GM18498 (cell line): ENCODE measurements around the gene PRR7.
"Not testable (repeated sequence)": the region's sequence is repeated elsewhere in the genome, so short reads cannot be mapped to it uniquely, and the experiment has no call there.

Experiments used
- ATAC-seq: cut with Tn5 transposase; IDR thresholded peaks from one replicate; pipeline ENCODE4 v1.9.1; 2021; ENCODE audit warnings: mild to moderate bottlenecking, moderate library complexity; ENCODE audit not compliant: unreplicated experiment

The PRR7 gene, protein sequence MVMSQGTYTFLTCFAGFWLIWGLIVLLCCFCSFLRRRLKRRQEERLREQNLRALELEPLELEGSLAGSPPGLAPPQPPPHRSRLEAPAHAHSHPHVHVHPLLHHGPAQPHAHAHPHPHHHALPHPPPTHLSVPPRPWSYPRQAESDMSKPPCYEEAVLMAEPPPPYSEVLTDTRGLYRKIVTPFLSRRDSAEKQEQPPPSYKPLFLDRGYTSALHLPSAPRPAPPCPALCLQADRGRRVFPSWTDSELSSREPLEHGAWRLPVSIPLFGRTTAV

DNA sequence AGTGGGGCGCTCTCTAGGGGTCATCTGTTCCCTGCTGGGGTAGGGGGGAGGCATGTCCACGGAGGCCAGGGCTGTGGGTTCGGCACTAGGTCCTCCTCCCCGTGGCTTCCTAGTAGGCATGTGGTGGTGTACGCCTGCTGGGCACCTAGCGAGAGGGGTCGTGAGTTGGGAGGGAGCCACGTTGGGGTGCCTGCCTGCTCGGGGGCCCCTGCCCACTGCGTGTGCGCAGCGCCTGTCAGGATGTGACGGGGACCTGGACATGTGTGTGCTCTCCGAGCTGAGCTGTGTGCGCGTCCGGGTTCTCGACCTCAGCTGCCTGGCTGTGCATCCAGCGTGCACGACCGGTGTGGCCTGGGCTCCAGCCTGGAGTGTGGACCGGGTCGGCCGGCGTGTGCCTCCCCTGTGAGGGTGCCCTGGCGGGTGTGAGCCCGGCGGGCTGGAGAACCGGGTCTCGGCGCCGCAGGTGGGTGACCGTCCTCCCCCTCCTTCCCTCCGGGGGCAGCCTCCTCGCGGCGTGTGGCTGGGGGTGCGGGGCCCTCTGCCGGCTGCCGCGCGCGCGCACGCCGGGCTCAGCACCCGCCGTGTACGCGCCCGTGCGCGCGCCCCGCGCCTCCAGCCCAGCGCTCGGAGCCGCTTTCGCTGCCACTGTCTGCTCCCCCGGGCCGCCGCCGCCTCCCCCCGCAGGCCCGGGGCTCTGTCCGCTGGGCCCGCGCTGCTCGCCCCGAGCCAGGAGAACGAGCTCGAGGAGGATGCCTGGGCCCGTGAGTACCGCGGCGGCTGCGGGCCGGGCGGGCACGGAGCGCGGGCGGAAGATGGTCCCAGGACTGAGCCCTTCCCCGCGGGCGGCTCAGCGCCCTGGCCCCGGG lies at the start of gene PRR7:
PRR7 (plus strand) TSS at position 615 of the 866 bp plus-strand sequence. CDS start 8,254 bp downstream, outside the sequence.
- ATAC-seq = peak; percentile 51

DNA sequence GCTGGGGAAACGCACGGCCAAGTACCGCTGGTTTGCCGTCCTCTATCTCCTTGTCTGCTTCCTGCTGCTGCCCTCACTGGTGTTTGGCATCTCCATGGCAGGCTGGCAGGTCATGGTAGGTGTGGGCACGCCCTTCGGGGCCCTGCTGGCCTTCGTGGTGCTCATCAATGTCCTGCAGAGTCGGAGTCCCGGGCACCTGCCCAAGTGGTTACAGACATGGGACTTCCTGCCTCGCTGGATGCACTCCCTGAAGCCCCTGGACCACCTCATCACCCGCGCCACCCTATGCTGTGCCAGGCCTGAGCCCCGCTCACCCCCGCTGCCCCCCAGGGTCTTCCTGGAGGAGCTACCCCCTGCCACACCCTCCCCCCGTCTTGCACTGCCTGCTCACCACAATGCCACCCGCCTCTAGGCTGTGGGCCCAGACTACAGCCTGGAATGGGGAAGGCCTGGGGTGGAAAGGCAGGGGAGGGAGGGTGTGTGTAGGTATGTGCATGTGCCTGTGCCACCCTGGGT lies 48.7 kb upstream of the PRR7 start:
- no peak for ATAC-seq

DNA sequence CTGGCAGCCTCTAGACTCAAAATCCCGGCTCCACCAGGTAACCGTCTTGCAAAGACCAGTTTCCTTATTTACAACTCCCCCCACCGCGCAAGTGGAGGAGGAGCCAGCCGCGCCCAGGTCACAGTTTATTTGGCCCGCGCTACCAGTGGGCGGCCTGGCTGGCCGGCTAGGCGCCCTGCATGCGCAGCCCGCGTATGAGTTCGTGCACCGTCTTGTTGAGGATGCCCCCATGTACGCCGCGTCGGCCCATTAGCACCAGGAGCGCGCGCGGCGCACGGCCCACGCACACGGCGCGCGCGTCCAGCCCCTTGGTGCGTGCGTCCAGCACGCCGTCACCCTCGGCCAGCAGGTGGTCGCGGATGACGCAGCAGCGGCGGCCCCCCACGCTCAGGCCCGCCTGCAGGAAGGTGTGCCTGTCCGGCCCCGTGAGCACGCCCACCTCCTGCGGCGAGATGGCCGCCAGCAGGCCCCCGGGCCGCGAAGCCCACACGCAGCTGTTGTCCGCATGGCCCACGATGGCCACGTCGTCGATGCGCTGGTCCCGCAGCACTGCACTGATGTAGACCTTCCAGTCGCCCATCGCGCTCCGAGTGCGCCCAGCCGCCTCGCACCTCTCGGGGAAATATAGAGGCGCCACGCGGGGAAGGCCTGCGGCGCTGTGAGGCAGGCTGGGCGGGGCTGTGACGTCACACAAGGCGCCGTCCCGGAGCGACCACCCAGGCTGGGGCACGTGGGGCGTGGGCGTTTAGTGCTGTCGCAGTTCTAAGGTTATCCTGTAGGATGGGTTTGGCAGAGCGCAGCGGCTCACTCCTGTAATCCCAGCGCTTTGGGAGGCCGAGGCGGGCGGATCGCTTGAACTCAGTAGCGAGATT lies 46.4 kb upstream of the PRR7 start, which contains the start of gene PFN3:
PFN3 (minus strand) TSS at position 665 of the 872 bp plus-strand sequence; CDS start at position 580, 85 bp downstream.
- no peak for ATAC-seq

DNA sequence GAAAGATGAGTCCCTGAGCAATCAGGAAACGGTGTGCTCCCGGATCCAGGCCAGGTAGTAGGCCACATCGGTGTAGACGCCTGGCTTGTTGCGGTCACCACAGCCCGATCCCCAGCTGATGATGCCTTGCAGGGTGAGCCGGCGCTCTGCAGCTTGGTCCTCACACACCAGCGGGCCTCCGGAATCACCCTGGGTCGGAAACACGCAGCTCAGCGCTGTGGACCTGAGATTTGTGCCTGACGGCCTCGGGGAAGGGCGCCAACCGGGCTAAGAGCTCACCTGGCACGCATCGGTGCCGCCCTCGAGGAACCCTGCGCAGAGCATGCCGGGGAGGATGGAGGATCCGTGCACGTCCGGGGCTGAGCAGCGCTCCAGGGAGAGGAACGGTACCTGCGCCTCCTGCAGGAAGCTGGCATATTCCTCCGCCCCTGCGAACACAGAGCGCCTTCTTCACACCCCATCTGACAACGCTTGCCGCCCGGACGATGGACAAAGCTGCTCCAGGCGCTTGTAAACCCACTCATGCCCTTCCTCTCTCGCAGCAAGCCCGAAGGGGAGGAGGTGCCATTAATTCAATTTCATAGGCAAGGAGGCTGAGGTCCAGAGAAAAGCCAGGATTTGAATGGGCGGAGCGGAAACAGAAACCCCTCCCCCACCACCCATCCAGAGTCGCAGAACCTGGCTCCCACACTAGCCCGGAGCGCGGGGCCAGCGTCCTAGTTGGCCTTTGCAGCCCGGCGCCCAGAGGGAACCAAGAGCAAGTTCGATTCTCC lies 44.2 kb upstream of the PRR7 start:
- ATAC-seq = no peak

DNA sequence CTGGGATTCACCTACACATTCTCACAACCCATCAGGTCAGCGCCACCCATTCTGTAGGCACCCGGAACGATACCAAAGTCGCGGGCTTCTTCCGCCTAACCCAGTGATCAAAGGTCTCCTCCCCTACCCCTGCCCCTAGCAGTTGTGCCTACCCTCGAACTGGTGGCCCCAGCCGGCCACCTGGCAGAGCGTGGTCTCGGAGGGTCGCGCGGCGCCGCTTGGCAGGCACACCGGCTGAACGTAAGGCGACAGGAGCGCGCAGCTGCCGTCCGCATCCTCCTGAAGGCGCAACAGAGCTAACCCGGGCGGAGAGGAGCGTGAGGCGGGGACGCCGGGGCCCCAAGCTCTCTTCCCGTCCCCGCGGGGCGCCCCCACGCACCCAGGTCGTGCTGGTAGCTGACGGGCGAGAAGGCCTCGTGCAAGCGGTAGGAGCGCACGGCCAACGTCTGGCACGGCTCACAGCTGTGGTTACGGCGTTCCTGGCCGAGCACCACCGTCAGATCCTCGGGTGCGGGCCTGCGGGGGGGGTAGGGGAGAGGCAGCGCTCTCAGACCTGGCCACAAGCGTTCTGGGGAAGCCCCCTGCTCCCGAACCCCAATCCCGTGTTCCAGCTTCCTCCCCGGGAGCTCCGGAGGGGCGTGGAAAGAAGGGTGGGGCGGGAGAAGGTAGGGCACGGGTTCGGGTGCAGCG lies 43.4 kb upstream of the PRR7 start:
- ATAC-seq = peak; percentile 35

DNA sequence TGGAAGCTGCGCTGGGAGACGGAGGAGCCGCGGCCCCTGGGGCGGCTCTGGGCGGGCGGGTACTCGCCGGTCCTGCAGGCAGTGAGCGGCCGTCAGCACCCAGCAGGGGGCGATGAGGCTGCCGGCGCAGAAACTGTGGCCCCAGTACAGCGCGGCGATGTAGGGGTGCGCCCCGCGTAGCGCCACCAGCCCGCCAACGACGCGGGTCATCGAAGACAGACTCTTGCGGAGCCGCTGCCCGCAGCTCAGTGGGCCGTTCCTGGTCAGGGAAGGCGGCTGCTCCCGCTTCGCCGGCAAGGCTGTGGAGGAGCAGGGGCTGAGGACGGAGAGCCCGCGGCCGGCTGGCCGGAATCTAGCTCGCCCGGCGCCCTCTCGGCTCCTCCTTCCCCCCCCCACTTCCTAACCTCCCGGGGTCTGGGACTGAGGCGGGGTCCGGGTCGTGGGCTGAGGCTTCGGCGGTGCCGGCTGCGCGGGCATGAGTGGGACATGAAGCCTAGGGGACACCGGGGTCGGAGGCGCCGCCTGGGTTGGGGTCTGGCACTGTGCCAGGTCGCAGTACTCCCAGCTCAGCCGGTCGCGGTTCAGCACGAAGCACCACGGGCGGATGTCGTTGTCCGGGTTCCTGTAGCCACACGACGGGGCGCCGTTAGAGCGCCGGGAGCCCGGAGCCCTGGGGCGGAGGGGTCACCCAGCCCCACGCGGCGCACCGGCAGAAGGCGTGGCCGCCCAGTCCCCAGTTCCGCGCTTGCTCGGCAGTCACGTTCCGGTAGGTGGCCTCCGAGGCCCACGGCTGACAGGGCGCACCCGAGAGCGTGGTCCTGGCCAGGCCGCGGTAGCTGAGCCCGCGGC lies 42.6 kb upstream of the PRR7 start:
- ATAC-seq = peak; percentile 82

DNA sequence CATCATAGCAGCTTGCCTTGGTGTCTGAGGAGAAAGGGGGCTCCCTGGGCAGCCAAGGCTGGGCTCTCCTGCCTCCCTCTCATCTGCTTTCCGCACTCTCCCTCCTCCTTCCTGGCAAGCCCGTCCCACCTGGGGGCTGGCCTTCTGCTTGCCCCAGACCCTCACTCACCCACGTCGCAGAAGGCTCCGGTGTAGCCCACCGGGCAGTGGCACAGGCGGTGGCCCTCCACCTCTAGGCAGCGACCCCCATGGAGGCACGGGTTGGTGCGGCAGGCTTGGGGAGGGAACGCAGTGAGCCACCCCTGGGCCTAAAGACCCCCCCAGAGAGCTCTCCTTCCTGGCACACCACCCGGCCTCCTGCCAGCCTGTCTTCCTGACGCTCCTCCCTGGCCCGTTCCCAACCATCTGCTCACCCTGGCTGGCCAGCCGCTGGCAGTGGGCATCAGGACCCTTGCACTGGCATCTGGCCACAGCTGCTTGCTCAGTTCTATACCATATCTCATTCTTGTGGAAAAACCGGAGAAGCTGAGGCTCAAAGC lies 41.9 kb upstream of the PRR7 start:
- ATAC-seq = no peak

DNA sequence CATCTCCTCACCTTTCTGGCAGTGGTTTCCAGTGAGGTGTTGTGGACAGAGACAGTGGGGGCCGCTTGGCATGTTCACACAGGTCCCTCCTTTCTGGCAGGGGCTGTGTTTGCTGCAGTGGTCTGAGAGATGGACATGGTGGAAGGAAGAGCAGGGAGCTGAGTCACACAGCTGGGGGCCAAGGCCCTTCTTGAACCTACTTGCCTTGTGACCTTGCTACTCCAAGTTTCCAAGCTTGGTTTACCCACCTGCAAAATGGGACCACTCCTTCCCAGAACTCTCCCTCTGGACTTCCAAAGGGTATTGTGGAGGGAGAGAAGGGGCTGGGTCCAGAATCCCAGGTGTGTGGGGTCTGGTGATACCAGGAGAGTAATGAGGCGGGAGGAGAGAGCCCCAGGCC lies 41.3 kb upstream of the PRR7 start:
- ATAC-seq = no peak

DNA sequence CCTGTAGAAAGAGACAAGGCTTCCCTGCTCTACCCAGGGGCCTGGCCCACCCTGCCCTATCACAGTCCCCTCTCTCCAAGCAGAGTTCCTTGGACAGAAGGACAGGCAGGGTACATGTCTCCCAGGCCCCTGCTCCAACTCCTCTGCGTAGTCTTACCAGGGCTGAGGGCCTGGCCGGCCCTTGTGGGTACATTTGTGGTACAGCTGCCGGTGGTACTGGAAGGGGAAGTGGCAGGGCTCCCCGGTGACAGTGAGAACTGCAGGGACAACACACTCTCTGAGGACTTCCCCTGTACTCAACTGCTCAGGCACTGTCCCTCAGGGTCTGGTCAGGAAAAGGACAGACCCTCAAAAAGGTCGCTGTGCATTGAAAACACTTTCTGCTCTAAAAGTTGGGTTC lies 40.8 kb upstream of the PRR7 start:
- ATAC-seq = no peak

DNA sequence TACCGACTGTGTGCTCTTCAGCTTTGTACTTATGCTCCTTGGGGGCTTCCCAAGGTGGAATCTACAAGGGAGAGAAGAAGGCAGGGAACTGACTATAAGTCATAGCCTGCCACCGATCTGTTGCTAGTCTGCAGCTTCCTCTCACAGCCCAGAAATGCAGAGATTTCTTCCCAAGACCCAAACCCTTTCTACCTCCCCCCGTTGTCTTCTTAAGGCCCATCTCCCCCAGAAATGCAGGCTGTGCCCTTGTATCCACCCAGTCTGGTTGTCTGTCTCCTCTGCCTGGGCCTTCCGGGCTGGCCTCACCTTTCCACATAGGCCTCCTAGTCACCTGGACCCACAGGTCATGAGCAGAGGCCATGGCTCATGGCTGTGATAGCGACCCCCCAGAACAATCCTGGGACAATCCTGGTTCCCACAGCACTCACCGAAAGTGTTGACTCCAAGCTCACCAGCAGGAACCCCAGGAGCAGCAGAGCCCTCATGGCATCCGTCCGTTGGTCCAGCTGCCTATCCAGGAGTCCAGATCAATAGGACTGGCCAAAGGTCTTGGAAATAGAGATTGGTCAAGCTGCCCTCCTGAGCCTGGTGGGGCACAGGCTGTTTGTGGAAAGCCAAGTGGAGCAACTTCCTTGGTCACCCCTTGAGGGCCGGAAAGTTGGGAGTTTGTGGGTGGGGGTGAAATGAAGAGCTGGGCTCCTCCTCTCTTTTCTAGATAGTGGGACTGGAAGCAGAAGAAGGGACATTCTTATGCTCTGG lies 37.4 kb upstream of the PRR7 start, which contains the start of gene F12:
F12 (minus strand) TSS at position 522 of the 759 bp plus-strand sequence; CDS start at position 485, 37 bp downstream.
- ATAC-seq = no peak

DNA sequence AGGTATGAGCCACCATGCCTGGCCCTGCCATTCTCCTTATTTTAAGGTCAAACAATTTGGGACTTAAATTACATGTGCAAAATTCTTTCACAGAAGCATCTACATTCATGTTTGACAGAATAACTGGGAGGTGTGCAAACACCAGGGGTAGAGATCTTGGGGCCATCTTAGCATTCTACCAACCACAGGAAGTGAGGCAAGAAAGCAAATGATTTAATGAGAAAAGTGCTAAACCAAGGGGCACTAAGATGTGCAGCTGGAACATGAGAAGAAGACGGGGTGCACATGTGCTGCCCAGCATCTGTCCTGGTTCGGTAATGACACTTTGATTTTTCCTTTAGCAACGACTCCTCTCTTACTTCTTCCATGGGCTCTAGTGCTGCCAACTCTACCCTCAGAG lies 36.0 kb upstream of the PRR7 start:
- ATAC-seq = no peak

DNA sequence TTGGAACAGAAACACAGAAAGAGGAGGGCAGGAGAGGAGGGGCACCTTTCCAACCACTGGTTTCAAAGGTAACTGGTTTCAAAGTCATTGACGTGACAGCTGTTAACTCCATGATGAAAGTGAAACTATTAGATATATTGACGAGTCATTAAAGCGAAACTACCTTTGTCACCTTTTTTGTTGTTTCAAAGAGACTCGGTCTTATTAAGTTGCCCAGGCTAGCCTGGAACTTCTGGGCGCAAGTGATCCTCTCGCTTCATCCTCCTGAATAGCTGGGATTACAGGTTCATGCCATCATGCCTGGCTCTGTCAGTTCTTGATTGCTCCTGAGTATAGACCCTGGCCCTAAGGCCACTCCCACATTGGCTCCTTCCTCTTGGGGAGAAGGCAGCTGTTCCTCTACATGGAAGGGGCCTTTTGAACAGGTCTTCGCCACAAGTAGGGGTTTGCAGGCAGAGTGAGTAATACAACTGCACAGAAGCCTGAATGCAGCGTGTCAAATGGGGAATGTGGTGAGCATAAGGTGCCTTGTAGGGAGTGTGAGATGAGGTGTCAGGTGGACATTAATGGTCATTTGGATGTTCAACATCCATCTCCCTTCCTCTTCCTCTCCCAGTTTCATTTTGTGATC lies 33.9 kb upstream of the PRR7 start:
- ATAC-seq = peak; percentile 71

DNA sequence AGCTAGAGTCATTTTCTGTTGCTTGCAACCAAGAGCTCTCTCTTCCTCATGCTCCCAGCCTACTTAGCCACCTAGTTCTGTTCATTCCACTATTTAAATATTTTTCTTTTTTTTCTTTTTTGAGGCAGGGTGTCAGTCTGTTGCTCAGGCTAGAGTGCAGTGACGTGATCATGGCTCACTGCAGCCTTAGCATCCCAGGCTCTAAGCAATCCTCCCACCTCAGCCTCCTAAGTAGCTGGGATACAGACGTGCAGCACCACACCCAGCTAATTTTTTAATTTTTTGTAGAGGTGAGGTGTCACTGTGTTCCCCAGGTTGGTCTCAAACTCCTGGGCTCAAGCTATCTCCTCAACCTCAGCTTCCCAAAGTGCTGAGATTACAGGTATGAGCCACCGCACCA lies 32.1 kb upstream of the PRR7 start:
- no peak for ATAC-seq

DNA sequence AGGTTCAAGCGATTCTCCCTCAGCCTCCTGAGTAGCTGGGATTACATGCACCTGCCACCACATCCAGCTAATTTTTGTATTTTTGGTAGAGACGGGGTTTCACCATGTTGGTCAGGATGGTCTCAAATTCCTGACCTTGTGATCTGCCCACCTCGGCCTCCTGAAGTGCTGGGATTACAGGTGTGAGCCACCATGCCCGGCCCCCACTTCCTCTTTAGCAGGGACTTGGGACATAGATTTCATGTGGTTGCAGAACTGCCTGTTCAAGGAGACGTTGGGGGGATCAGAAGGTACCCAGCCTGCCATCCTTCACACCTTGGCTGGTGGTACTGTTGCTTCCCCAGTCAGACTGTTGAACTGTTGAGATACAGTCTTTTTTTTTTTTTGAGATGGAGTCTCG lies 29.5 kb upstream of the PRR7 start:
- not testable (repeated sequence) for ATAC-seq

DNA sequence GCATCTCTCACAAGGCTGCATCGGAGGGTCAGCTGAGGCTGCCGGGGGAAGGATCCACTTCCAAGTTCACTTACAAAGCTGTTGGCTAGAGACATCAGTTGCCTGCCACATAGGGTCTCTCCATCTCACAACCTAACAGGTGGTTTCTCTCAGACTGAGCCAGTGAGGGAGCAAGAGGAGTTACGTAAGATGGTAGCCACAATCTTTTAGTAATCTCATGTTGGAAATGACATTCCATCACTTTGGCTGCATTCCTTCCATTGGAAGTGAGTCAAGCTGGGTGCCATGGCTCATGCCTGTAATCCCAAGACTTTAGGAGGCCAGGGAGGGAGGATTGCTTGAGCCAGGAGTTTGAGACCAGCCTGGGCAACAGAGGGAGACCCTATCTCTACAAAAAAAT lies 27.6 kb upstream of the PRR7 start:
- ATAC-seq = no peak

DNA sequence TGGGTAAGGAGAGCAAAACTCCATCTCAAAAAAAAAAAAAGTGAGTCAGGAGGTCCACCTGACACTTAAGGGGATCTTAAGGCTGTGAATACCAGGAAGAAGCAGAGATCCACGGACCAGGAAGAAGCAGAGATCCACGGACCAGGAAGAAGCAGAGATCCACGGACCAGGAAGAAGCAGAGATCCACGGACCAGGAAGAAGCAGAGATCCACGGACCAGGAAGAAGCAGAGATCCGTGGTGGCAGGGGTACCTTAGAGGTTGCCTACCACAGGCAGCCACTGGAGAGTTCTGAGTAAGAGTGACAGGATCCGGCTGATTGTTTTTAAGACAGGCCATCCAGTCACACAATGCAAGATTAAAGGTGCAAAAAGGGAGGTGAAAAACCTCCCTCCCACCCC lies 26.1 kb upstream of the PRR7 start:
- ATAC-seq = not testable (repeated sequence)
